ENCODE results near the gene CKAP5. TPM values are rescaled to one million over a fixed set of nuclear protein-coding genes. Genes with fewer than 3 reads are reported as not detected.
A peak's percentile ranks its signal among the peaks of the same experiment; 100 is the strongest.

The CKAP5 gene
- polyA plus RNA-seq, 3 donors from 2014 or later, result 9.1 to 22.1 (median 9.4) TPM

DNA sequence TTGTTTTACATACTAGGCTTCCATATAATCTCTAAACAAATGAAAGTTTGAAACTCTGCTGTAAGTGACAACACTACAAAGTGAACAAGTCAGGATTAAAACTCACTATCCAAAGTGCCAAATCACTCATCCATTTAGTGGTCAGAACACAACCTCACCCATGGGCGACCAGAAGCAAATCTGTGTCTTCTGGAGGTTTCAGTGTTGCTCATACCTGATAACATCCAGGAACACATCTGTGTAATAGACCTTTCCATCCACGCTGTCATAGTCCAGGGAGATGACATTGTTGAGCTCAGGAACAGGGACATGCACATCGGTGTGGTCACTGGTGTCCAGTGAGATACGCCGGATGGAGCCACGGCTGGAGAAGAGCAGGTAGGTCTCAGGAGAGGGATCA is 28.5 kb upstream of the CKAP5 start:
- Mint-ChIP-seq H3K36me3 (no peaks in the 10 kb centered on the region), H3K9me3 (no peaks in the 10 kb centered on the region), H3K27ac (peak overlapping the region in 1 of 6 donors; percentile 1), H3K4me3 (no peak overlapping the region), H3K4me1 (no peaks in the 10 kb centered on the region), H3K27me3 (ENCODE audit: low read depth in 3 of 3) (peaks cover 0 to 7% (median 6%) of the 10 kb centered on the region in 3 donors)
- no peak for DNase-seq

DNA sequence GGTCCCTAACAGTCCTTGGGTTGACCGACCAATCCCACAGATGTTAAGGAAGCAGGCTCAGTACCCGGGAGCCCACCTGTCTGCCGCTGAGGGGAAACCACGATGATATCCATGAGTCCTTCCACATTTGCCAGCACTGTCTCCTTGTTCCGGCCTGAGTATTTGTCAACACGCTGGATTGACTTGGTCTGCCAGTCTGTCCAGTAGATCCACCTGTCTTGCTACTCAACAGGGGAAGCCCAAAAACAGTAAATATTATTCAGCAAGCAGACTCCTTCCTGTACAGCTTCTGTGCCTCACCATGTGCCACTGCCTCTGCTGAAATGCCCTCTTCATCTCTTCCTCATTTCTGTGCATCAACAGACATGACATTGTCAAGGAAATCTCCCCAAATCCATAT is 22.8 kb upstream of the CKAP5 start:
- Mint-ChIP-seq H3K36me3 (no peaks in the 10 kb centered on the region), H3K9me3 (no peaks in the 10 kb centered on the region), H3K4me3 (no peak overlapping the region), H3K4me1 (no peaks in the 10 kb centered on the region), H3K27me3 (ENCODE audit: low read depth in 3 of 3) (peaks cover 0 to 11% (median 5%) of the 10 kb centered on the region in 3 donors), H3K27ac (no peak overlapping the region)
- no peak for DNase-seq

DNA sequence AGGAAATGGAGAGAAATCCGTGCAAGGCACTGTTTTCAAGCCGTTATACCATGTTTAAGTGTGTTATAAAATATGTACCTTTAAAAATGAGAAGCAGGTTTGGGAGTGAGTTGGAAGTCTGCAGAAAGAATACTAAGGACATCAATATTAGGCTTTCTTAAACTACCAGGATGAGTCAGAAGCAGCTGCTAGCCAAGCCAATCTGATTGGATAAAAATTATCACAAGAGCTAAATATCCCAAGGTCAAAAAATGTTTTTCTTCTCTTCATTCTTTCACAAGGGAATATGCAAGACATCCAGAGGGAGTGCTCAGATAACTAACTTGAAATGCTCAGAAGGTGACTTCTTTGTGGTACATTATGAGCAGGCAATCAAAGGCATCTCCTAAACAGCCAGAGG is 19.3 kb upstream of the CKAP5 start:
- peaks cover 0 to 6% (median 2%) of the 10 kb centered on the region in 3 donors for H3K27me3 Mint-ChIP-seq (ENCODE audit: low read depth in 3 of 3)
- H3K27ac Mint-ChIP-seq, result no peak overlapping the region
- no peak overlapping the region for H3K4me3 Mint-ChIP-seq
- H3K36me3 Mint-ChIP-seq, result no peaks in the 10 kb centered on the region
- no peaks in the 10 kb centered on the region for H3K4me1 Mint-ChIP-seq
- no peak for DNase-seq
- no peaks in the 10 kb centered on the region for H3K9me3 Mint-ChIP-seq

DNA sequence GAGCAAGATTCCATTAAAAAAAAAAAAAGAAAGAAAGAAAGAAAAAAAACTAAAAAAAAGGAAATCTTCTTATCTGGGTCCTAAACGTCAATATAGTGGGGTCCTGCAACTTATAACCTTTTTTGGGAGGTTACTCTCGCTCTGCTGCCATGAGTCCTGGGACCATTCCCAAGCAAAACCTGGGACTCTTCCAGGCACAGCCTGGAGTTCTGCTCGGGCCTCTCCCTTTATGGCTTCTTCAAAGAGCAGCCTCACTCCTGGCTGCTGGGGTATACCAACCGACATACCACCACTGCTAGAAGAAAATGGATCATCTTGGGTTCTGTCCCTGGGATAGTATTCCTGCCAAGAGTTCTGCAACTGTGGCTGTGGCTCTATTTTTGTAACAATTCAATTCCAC is 14.1 kb upstream of the CKAP5 start:
- H3K27ac Mint-ChIP-seq, result no peak overlapping the region
- peaks cover 0 to 6% (median 0%) of the 10 kb centered on the region in 3 donors for H3K27me3 Mint-ChIP-seq (ENCODE audit: low read depth in 3 of 3)
- H3K9me3 Mint-ChIP-seq, result no peaks in the 10 kb centered on the region
- no peak overlapping the region for H3K4me3 Mint-ChIP-seq
- H3K36me3 Mint-ChIP-seq, result no peaks in the 10 kb centered on the region
- no peak for DNase-seq
- no peaks in the 10 kb centered on the region for H3K4me1 Mint-ChIP-seq

DNA sequence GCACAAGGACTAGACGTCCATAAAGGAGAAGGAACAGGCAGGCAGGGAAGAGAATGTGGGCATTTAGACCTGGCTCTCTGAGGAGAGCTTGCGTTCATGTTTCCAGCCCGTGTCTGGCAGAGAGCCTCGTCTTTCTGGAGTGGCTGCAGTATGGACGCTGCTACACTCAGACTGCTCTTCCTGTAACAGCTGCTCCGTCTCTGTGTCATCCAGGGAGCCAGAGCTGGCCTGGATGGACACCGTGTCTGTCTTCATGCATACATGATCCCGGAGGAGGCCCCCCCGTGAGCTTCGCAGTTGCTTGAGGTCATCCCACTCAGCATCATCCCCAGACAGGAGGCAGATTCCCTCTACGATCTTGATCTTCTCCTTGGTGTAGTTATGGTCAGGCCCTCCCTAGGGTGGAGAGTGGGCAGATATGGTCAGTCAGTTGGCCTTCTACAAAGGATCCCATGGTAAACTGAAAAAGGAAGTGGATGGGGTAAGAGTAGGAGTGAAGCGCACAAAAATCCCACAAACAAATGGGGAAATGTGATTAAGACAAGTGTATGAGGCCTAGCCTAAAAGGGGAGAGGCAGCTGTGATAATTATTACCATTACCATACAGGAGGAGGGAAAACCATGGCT is 13.0 kb upstream of the CKAP5 start:
- Mint-ChIP-seq H3K36me3 (no peaks in the 10 kb centered on the region), H3K27ac (peak overlapping the region in 1 of 6 donors; percentile 23), H3K4me3 (no peak overlapping the region)

DNA sequence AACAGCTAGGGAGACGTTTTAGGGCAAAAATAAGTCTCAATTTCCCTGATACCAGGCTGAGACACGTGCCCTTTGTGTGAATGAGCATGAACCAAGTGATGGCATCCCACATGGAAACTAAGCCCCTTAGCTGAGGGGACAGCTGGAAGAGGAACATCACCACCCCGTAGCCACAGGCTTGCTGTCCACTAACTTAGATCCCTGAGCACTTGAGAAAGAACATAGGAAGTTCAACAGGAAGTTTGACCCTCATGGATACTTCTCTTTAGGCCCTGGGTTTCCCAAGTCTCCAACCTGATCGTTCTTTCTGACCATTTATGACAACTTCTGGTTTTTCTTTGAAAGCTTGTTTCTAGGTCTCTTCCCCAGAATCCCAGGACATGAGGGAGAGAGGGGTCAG is 11.6 kb upstream of the CKAP5 start:
- Mint-ChIP-seq H3K9me3 (no peaks in the 10 kb centered on the region), H3K27me3 (ENCODE audit: low read depth in 3 of 3) (no peaks in the 10 kb centered on the region), H3K27ac (no peak overlapping the region), H3K4me1 (no peaks in the 10 kb centered on the region), H3K36me3 (no peaks in the 10 kb centered on the region), H3K4me3 (no peak overlapping the region)
- DNase-seq, result no peak

More for the DNA sequence above, 13.0 kb upstream of the CKAP5 start:
- no peak for DNase-seq
- Mint-ChIP-seq H3K27me3 (ENCODE audit: low read depth in 3 of 3) (no peaks in the 10 kb centered on the region), H3K9me3 (no peaks in the 10 kb centered on the region), H3K4me1 (no peaks in the 10 kb centered on the region)

DNA sequence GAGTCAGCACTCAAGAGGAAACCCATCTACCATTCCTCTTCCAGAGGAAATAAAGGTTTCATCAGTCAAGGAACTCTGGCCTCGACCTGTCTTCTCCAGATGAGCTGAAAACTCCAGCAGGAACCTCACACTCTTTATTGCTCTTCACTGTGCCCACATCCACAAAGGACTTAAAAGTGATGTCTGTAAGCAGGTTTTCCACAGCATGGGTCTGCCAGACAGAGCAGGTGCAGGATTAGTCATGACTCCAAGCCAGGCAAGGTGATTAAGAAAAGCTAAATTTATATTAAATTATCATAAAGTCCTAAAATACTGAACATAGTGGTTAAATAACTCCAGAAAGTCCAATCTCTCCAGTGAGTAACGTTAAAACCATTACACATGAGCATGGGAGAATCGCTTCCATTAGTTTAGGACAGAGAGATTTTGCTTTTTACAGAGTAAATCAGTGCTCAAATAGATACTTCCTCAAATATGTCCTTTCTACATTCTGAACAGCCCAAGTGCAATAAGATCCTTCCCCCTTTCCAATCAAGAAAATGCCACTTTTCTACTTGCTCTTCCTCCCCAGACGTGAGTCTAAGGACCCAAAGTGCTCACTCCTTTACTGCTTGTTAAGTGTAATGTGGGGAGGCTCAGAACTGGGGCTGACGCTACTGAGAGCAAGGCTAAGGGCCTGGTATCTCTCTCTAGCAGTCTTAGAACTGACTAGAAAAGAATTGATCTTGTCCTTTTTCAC is 10.7 kb upstream of the CKAP5 start:
- Mint-ChIP-seq H3K4me1 (no peaks in the 10 kb centered on the region), H3K4me3 (no peak overlapping the region), H3K36me3 (no peaks in the 10 kb centered on the region), H3K27ac (no peak overlapping the region), H3K27me3 (ENCODE audit: low read depth in 3 of 3) (no peaks in the 10 kb centered on the region), H3K9me3 (no peaks in the 10 kb centered on the region)
- no peak for DNase-seq

DNA sequence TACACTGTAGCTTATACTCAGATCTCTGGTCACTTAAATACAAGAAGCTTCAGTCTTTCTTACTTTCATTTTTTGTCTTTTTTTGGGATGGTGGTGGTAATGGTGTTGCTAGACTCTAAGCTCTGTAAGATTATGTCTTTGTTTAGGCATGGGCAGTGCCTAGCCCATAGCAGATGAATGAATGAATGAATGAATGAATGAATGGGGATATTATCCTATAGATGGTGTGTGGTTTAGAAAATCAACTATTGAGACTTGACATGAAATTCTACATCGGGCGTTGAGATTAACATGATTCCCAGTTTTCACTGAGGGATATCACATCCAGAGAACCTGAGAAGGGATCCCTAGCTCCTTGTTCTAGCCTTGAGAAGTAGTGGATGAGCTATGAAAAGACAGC is 9.8 kb upstream of the CKAP5 start:
- H3K27me3 Mint-ChIP-seq (ENCODE audit: low read depth in 3 of 3), result no peaks in the 10 kb centered on the region
- no peaks in the 10 kb centered on the region for H3K9me3 Mint-ChIP-seq
- H3K4me1 Mint-ChIP-seq, result no peaks in the 10 kb centered on the region
- no peaks in the 10 kb centered on the region for H3K36me3 Mint-ChIP-seq
- H3K27ac Mint-ChIP-seq, result no peak overlapping the region
- DNase-seq, result no peak
- H3K4me3 Mint-ChIP-seq, result no peak overlapping the region

DNA sequence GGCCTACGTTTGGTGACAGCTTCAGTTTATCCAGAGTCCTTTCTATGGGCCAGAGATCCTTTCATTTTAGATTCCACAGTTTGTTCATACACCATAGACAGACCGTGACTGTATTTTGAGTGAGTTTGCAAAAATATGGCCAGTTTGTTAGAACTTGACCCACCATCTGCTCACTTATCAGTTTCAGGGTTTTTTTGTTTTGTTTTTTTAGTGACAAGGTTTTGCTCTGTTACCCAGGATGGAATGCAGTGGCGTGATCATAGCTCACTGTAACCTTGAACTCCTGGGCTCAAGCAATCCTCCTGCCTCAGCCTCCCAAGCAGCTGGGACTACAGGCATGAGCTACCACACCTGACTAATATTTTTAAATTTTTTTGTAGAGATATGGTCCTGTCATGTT is 9.1 kb upstream of the CKAP5 start:
- Mint-ChIP-seq H3K9me3 (no peaks in the 10 kb centered on the region), H3K36me3 (no peaks in the 10 kb centered on the region), H3K27ac (no peak overlapping the region), H3K4me3 (no peak overlapping the region), H3K27me3 (ENCODE audit: low read depth in 3 of 3) (no peaks in the 10 kb centered on the region), H3K4me1 (no peaks in the 10 kb centered on the region)
- DNase-seq, result no peak

DNA sequence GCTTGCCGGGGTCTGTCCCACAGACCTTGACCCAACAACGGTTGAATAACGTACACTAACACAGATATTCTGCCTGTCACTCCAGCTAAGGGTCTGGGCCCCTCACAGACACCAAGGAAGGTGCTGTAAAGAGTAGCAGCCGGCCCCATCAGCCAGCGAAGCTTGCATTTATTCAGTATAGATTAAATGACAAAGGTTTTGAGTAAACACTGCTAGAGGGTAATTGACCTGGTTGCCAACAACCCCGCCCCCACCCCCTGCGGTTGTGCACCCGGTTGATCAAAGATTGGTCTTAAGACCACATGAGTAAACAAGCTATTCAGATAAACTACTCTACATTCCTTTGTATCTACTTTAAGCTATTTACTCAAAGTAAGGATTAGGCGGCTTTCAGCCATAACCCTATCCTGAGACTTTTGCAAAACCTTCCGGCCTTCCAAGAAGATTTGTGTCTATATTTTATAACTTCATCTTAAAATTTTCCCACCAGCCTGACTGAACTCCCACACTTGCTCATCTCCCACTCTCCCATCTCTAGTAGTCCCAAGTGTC is 4.8 kb upstream of the CKAP5 start:
- Mint-ChIP-seq H3K4me1 (peaks cover 5 to 8% of the 10 kb centered on the region in 2 donors), H3K4me3 (no peak overlapping the region), H3K27ac (no peak overlapping the region), H3K27me3 (ENCODE audit: low read depth in 3 of 3) (peaks cover 5 to 8% (median 6%) of the 10 kb centered on the region in 3 donors), H3K36me3 (no peaks in the 10 kb centered on the region), H3K9me3 (no peaks in the 10 kb centered on the region)
- no peak for DNase-seq

DNA sequence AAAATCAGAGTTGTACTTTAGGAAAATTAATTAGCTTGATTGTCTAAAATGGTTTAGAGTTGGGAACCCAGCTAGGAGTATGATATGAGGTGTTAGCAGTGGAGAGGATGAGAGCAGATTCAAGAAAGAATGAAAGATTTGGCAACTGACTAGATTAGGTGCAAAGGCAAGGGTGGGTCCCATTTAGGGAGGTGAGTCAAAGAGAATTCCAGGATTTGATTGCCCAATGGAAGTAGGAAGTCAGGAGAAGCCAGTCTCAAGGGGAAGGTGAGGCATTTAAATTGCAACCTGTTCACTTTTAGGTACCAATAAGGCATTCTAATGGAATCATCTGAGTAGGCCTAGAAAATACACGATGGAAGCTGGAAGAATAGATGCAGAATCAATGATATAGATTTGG is 3.6 kb upstream of the CKAP5 start:
- H3K9me3 Mint-ChIP-seq, result no peaks in the 10 kb centered on the region
- H3K4me3 Mint-ChIP-seq, result no peak overlapping the region
- H3K27me3 Mint-ChIP-seq (ENCODE audit: low read depth in 3 of 3), result peaks cover 8 to 15% (median 10%) of the 10 kb centered on the region in 3 donors
- no peak for DNase-seq
- no peaks in the 10 kb centered on the region for H3K36me3 Mint-ChIP-seq
- H3K27ac Mint-ChIP-seq, result no peak overlapping the region
- H3K4me1 Mint-ChIP-seq, result peaks cover 15 to 19% of the 10 kb centered on the region in 2 donors

DNA sequence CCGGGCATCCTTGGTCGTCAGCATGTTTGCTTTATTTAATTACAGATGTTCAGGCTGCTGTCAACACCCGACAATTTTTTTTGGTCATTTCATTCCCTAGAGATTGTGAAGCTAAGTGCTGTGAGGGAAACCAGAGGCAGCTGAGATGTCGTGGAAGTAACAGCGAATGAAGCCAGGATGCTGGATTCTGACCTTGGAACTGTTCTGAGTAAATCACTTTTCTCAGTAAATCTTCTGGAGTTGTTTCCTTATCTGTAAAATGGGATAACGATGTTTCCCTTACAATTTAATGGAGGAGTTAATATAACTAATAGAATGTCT is 390 bp upstream of the CKAP5 start:
- peak overlapping the region; percentile 83 to 95 (median 92) for H3K27ac Mint-ChIP-seq
- peaks cover 8 to 15% (median 10%) of the 10 kb centered on the region in 3 donors for H3K27me3 Mint-ChIP-seq (ENCODE audit: low read depth in 3 of 3)
- H3K4me3 Mint-ChIP-seq, result peak overlapping the region; percentile 97 to 98 (median 97)
- DNase-seq, result no peak
- H3K9me3 Mint-ChIP-seq, result no peaks in the 10 kb centered on the region
- peaks cover 35 to 46% of the 10 kb centered on the region in 2 donors for H3K4me1 Mint-ChIP-seq
- H3K36me3 Mint-ChIP-seq, result no peaks in the 10 kb centered on the region

DNA sequence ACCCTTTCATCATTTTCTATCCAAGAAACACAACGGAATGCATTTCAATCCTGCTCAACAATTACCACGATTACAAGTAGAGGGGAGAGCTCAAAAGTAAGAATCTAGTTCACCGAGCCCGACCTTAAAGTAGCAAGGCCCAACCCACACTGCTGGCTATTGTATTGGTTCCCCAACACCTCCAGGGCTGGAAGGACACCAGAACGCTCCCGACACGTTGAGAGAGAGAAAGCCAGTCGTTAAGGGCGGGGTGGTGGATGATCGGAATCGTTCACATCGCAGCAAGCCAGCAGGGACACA is 690 bp downstream of the CKAP5 start:
- peaks cover 36 to 46% of the 10 kb centered on the region in 2 donors for H3K4me1 Mint-ChIP-seq
- peak overlapping the region; percentile 83 to 94 (median 90) for H3K27ac Mint-ChIP-seq
- DNase-seq, result no peak
- H3K36me3 Mint-ChIP-seq, result no peaks in the 10 kb centered on the region
- peaks cover 8 to 15% (median 10%) of the 10 kb centered on the region in 3 donors for H3K27me3 Mint-ChIP-seq (ENCODE audit: low read depth in 3 of 3)
- no peaks in the 10 kb centered on the region for H3K9me3 Mint-ChIP-seq
- H3K4me3 Mint-ChIP-seq, result peak overlapping the region; percentile 83 to 92 (median 89)

DNA sequence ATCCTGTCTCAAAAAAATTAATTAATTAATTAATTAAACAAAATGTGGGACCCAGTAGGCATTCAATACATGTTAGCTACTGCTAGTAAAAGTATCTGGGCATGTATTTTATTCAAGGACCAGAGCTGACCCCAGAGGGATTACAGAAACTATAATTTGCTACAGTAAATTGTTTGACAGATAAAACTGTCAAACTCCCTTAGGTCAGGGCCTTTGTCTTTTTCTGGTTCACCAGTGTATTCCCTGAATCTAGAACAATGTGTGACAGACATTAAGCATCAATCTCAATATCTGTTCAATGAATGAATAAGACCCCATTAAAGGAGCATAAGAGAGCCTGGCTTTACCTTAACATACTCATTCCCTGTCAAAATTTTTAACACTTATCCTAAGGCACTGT is 6.0 kb downstream of the CKAP5 start:
- H3K9me3 Mint-ChIP-seq, result no peaks in the 10 kb centered on the region
- H3K27ac Mint-ChIP-seq, result no peak overlapping the region
- H3K36me3 Mint-ChIP-seq, result no peaks in the 10 kb centered on the region
- H3K27me3 Mint-ChIP-seq (ENCODE audit: low read depth in 3 of 3), result peaks cover 0 to 3% (median 0%) of the 10 kb centered on the region in 3 donors
- H3K4me3 Mint-ChIP-seq, result no peak overlapping the region
- H3K4me1 Mint-ChIP-seq, result peaks cover 38 to 52% of the 10 kb centered on the region in 2 donors
- DNase-seq, result no peak

DNA sequence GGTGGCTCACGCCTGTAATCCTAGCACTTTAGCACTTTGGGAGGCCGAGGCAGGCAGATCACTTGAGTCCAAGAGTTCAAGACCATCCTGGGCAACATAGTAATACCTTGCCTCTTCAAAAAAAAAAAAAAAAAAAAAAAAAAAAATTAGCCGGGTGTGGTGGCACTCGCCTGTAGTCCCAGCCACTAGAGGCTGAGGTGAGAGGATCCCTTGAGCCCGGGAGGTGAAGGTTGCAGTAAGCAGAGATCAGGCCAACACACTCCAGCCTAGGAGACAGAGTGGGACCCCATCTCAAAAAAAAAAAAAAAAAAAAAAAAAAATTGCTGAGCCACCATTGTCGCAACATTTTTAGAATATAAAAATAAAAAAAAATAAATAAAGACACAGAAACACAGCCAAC is 7.6 kb downstream of the CKAP5 start:
- DNase-seq, result no peak
- Mint-ChIP-seq H3K27ac (no peak overlapping the region), H3K4me1 (peaks cover 23 to 40% of the 10 kb centered on the region in 2 donors)

More for the DNA sequence above, 7.6 kb downstream of the CKAP5 start:
- Mint-ChIP-seq H3K36me3 (no peaks in the 10 kb centered on the region), H3K9me3 (no peaks in the 10 kb centered on the region), H3K4me3 (no peak overlapping the region), H3K27me3 (ENCODE audit: low read depth in 3 of 3) (no peaks in the 10 kb centered on the region)
